Gastrocnemius medialis (tissue), 4 donors: Measurements from ENCODE around the gene PEAK1. TPM values are rescaled to one million over a fixed set of nuclear protein-coding genes. Genes with fewer than 3 reads are reported as not detected.

Source experiments
- ATAC-seq, 2 donors: fragments of 150-250 bp; one replicate each; pipeline ENCODE4 v1.9.1; 2016
- DNase-seq, 2 donors: peaks; one replicate each; pipeline ENCODE4 v3.0.0-alpha.2; 2019
- H3K27ac ChIP-seq, 4 donors: fragments of 200-600 bp; sonication (generic); 1 replicate in 1 of 4; 2 replicates in 3 of 4; pipeline ENCODE4 v1.5.1; 2016 to 2018; ENCODE audit warnings: mild to moderate bottlenecking in 2 of 4, moderate library complexity in 1 of 4
- H3K27me3 ChIP-seq, 3 donors: fragments of 200-600 bp; sonication (generic) in 2 of 3; 1 replicate in 1 of 3; 2 replicates in 2 of 3; pipeline versions ENCODE4 v1.5.1 to v1.6.0; 2016 to 2019; ENCODE audit warnings: mild to moderate bottlenecking in 1 of 3, moderate library complexity in 1 of 3
- H3K36me3 ChIP-seq, 2 donors: fragments of 200-600 bp; sonication (generic) in 1 of 2; one replicate each; pipeline ENCODE4 v1.5.1; 2017 to 2018
- H3K4me1 ChIP-seq, 2 donors: fragments of 200-600 bp; sonication (generic) in 1 of 2; one replicate each; pipeline ENCODE4 v1.5.1; 2016 to 2017; ENCODE audit warnings: mild to moderate bottlenecking in 2 of 2
- H3K4me3 ChIP-seq, 4 donors: fragments of 200-600 bp; sonication (generic) in 3 of 4; 1 replicate in 1 of 4; 2 replicates in 3 of 4; pipeline ENCODE4 v1.5.1; 2016 to 2019; ENCODE audit warnings: mild to moderate bottlenecking in 2 of 4
- H3K9me3 ChIP-seq, 3 donors: fragments of 200-600 bp; sonication (generic) in 2 of 3; 1 replicate in 1 of 3; 2 replicates in 2 of 3; pipeline ENCODE4 v1.5.1; 2016 to 2019
- POLR2A ChIP-seq, 2 donors: fragments of 450-650 bp; IDR thresholded peaks; one replicate each; pipeline ENCODE4 v1.6.1; 2017; ENCODE audit warnings: antibody characterized with exemption in 2 of 2, mild to moderate bottlenecking in 2 of 2, moderate library complexity in 2 of 2
- in situ Hi-C, 4 donors: fragments of 200-750 bp; cut with MboI; loops; one replicate each; pipeline versions ENCODE4 v1.15.0 to v1.8.0; 2017; ENCODE audit warnings: low sequenced_read_pairs in 4 of 4
- intact Hi-C: fragments of 100-400 bp; cut with DNase I; formaldehyde crosslinking; loops from one replicate; pipeline ENCODE4 v1.15.1; 2023; ENCODE audit warnings: low total_unique reads
- total RNA-seq, 4 donors: library from RNA; depleted of rRNA; stranded (reverse); fragments of >200 nt; gene quantifications; one replicate each; pipeline versions ENCODE4 v1.1.0 to v1.2.3, GENCODE V29; 2016
- TF ChIP-seq, protein P1 (sequence below), 5 experiments: fragments of 450-650 bp in 3 of 5; fragments of 200-600 bp in 2 of 5; sonication (generic) in 2 of 5; IDR thresholded peaks in 4 of 5; conservative IDR thresholded peaks in 1 of 5; 1 replicate in 4 of 5; 2 replicates in 1 of 5; pipeline ENCODE4 v1.5.1; 2016 to 2019; ENCODE audit warnings: antibody characterized with exemption in 5 of 5, mild to moderate bottlenecking in 3 of 5, moderate library complexity in 3 of 5

PEAK1 gene
- total RNA-seq, 4 donors from 2014 or later = 17.8 to 21.9 (median 20.8) TPM

DNA sequence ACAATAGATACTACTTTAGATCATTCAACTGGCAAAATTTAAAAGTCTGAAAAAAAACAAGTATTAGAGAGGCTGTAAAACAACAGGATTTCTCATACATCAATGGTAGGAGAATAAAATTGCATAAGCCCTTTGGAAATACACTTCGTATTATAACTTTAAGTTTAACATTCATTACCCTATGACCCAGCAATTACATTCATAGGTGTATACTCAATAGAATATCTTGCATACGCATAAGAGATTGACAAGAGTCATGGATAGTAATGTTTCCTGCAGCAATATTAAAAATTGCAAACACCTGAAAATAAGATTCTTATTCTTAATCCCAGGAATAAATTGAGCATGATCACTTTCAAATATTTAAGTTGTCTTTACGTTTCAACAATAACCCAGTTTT, 63.6 kb downstream of the PEAK1 start:
- peaks cover 25 to 29% of the 10 kb centered on the region in 2 donors for H3K4me1 ChIP-seq
- in situ Hi-C loops = no loop called here
- no peak for ATAC-seq
- H3K27ac ChIP-seq = no peak overlapping the region
- intact Hi-C loops = no loop called here
- no peak for TF ChIP-seq POLR2A (IDR thresholded peaks at IDR 0.05)
- TF ChIP-seq, protein P1, sequence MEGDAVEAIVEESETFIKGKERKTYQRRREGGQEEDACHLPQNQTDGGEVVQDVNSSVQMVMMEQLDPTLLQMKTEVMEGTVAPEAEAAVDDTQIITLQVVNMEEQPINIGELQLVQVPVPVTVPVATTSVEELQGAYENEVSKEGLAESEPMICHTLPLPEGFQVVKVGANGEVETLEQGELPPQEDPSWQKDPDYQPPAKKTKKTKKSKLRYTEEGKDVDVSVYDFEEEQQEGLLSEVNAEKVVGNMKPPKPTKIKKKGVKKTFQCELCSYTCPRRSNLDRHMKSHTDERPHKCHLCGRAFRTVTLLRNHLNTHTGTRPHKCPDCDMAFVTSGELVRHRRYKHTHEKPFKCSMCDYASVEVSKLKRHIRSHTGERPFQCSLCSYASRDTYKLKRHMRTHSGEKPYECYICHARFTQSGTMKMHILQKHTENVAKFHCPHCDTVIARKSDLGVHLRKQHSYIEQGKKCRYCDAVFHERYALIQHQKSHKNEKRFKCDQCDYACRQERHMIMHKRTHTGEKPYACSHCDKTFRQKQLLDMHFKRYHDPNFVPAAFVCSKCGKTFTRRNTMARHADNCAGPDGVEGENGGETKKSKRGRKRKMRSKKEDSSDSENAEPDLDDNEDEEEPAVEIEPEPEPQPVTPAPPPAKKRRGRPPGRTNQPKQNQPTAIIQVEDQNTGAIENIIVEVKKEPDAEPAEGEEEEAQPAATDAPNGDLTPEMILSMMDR (IDR thresholded peaks at IDR 0.05 in 4 of 5, conservative IDR thresholded peaks at IDR 0.05 in 1 of 5) = no peak
- no peaks in the 10 kb centered on the region for H3K9me3 ChIP-seq
- H3K27me3 ChIP-seq = no peaks in the 10 kb centered on the region
- DNase-seq = no peak
- H3K4me3 ChIP-seq = no peak overlapping the region
- no peaks in the 10 kb centered on the region for H3K36me3 ChIP-seq

DNA sequence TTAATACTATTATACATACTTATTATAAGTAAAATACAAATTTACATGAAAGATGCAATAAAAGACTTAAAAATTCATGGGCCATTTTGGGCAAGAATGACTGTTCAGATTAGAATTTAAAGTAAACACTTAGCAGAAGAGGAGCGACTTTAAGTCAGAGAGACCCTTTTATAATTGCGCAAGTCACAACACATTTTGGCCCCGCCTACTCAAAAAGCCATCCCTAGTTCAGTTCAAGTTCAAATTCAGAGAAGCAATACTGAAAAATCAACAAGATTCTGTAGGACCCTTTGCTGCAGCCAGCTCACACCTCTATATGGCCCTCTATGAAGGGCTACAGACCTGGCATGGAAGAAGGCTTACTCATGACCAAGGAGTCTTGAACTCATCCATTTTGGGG, 64.6 kb downstream of the PEAK1 start:
- intact Hi-C loops (no loop called here), in situ Hi-C loops (no loop called here)
- DNase-seq (no peak), ATAC-seq (no peak)
- Histone ChIP-seq H3K27me3 (no peaks in the 10 kb centered on the region), H3K4me3 (no peak overlapping the region), H3K36me3 (no peaks in the 10 kb centered on the region), H3K27ac (no peak overlapping the region), H3K9me3 (no peaks in the 10 kb centered on the region), H3K4me1 (peaks cover 25 to 29% of the 10 kb centered on the region in 2 donors)
- no peak for TF ChIP-seq POLR2A (IDR thresholded peaks at IDR 0.05)
- TF ChIP-seq, protein P1 (IDR thresholded peaks at IDR 0.05 in 4 of 5, conservative IDR thresholded peaks at IDR 0.05 in 1 of 5) = no peak

DNA sequence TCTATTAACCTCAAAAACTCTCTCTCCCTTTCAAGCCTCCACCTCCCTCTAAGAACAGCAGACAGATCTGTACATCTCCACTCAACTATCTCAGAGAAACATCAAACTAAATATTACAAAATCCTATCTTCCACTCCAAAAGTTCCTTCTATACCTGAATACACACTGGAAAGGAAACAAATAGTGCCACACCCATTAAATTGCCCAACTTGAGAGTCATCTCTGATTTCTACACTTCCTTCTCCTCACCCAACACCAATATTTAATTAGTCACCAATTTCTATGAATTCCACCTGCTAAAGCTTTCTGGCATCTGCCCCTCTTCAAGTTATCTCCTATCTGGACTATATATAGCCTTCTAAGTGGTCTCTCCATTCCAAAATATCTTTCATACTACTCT, 65.8 kb downstream of the PEAK1 start:
- in situ Hi-C loops = no loop called here

DNA sequence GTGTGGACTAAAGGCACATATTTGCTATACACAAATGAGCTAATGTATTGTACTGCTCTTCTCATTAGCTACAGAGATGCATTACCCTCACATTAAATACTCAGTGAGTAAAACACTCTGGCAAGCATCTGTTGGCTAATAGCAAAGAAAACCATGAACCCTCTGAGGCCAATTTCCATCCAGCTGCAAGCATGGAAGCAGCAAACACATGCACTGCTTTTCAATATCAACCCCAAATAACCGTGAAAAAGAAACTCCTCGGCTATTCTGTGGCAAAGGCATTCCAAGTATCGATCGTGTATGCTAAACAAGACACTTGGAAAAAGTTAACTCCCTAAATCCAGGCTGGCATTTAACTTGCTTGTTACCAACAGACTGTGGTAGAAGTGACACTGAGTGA, 67.0 kb downstream of the PEAK1 start:
- ATAC-seq = no peak
- no peak for TF ChIP-seq POLR2A (IDR thresholded peaks at IDR 0.05)
- TF ChIP-seq, protein P1 (IDR thresholded peaks at IDR 0.05 in 4 of 5, conservative IDR thresholded peaks at IDR 0.05 in 1 of 5) = no peak
- H3K27ac ChIP-seq = no peak overlapping the region
- intact Hi-C loops = no loop called here
- H3K4me3 ChIP-seq = no peak overlapping the region
- H3K27me3 ChIP-seq = no peaks in the 10 kb centered on the region
- DNase-seq = no peak
- no peaks in the 10 kb centered on the region for H3K36me3 ChIP-seq
- H3K9me3 ChIP-seq = no peaks in the 10 kb centered on the region
- in situ Hi-C loops = no loop called here
- peaks cover 16 to 22% of the 10 kb centered on the region in 2 donors for H3K4me1 ChIP-seq

More for the DNA sequence above, 65.8 kb downstream of the PEAK1 start:
- intact Hi-C loops = no loop called here
- ATAC-seq (no peak), DNase-seq (no peak)
- H3K36me3 ChIP-seq = no peaks in the 10 kb centered on the region
- H3K4me3 ChIP-seq = no peak overlapping the region
- H3K9me3 ChIP-seq = no peaks in the 10 kb centered on the region
- H3K27ac ChIP-seq = no peak overlapping the region
- TF ChIP-seq, protein P1 (IDR thresholded peaks at IDR 0.05 in 4 of 5, conservative IDR thresholded peaks at IDR 0.05 in 1 of 5) = no peak
- no peak for TF ChIP-seq POLR2A (IDR thresholded peaks at IDR 0.05)
- peaks cover 28% of the 10 kb centered on the region in 2 donors for H3K4me1 ChIP-seq
- H3K27me3 ChIP-seq = no peaks in the 10 kb centered on the region

DNA sequence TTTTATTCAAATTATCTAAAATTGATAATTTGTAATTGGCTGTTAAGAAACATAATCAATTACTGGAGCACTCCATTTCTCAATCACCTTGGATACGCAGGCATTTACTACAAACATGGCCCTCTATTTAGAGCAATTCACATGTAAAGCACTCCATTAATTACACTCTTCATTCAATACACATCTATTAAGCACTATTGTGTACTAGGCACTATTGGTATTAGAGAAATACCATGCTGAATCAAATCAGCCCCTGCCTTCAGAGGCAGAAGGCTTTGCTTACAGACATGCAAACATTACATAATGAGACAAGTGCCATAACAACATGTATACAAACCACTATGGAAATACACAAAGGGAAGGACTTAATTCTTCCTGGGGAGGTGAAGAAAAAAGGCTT, 69.1 kb downstream of the PEAK1 start:
- in situ Hi-C loops = no loop called here
- Histone ChIP-seq H3K4me3 (no peak overlapping the region), H3K4me1 (peaks cover 28 to 34% of the 10 kb centered on the region in 2 donors), H3K27ac (no peak overlapping the region), H3K36me3 (no peaks in the 10 kb centered on the region), H3K27me3 (no peaks in the 10 kb centered on the region), H3K9me3 (no peaks in the 10 kb centered on the region)
- intact Hi-C loops = no loop called here
- no peak for ATAC-seq
- TF ChIP-seq, protein P1 (IDR thresholded peaks at IDR 0.05 in 4 of 5, conservative IDR thresholded peaks at IDR 0.05 in 1 of 5) = no peak
- no peak for TF ChIP-seq POLR2A (IDR thresholded peaks at IDR 0.05)
- no peak for DNase-seq
